IgD-negative memory B cell (primary cell): ENCODE results near the gene PLEKHA4. TPM values are rescaled to one million over a fixed set of nuclear protein-coding genes. Genes with fewer than 3 reads are reported as not detected.
"Not testable (repeated sequence)": the region's sequence is repeated elsewhere in the genome, so short reads cannot be mapped to it uniquely, and the experiment has no call there.

Source experiments
- H3K27ac Mint-ChIP-seq, 3 donors: one replicate each; pipeline ENCODE4 v1.8.0; 2020 to 2022; ENCODE audit warnings: mild to moderate bottlenecking in 3 of 3, mixed read lengths in 3 of 3, moderate library complexity in 1 of 3
- H3K27me3 Mint-ChIP-seq: one replicate; pipeline ENCODE4 v1.8.0; 2021; ENCODE audit warnings: mixed read lengths
- H3K36me3 Mint-ChIP-seq: one replicate; pipeline ENCODE4 v1.8.0; 2020; ENCODE audit warnings: mild to moderate bottlenecking, mixed read lengths
- H3K4me1 Mint-ChIP-seq, 3 donors: one replicate each; pipeline ENCODE4 v1.8.0; 2020 to 2022; ENCODE audit warnings: mixed read lengths in 3 of 3, mild to moderate bottlenecking in 1 of 3
- H3K4me3 Mint-ChIP-seq, 4 donors: one replicate each; pipeline ENCODE4 v1.8.0; 2020 to 2022; ENCODE audit warnings: mild to moderate bottlenecking in 4 of 4, mixed read lengths in 4 of 4, moderate library complexity in 3 of 4
- H3K9me3 Mint-ChIP-seq, 3 donors: one replicate each; pipeline ENCODE4 v1.8.0; 2020 to 2021; ENCODE audit warnings: mixed read lengths in 3 of 3, mild to moderate bottlenecking in 1 of 3
- polyA plus RNA-seq: library from polyadenylated mRNA; unstranded; fragments of 300-500 nt; fragmentation: Illumina TruSeq; gene quantifications from one replicate; pipeline ENCODE4 v1.2.3, GENCODE V29; 2021

PLEKHA4 gene
- polyA plus RNA-seq, 1 donor from 2014 or later = 3.2 TPM

- H3K4me1 Mint-ChIP-seq = peaks cover 12 to 21% (median 16%) of the 10 kb centered on the region in 3 donors
Measured at GRCh38 chr19:48899781-48900476, 31.5 kb upstream of the PLEKHA4 start, which contains the start of gene NUCB1. NUCB1 (plus strand) TSS chr19:48900312; CDS start chr19:48900797, 485 bp downstream.

GRCh38 chr19:48899386-48899749, 31.0 kb upstream of the PLEKHA4 start:
- not testable (repeated sequence) for H3K36me3 Mint-ChIP-seq, H3K9me3 Mint-ChIP-seq, H3K27ac Mint-ChIP-seq
- peak overlapping the region; percentile 54 to 99 (median 92) for H3K4me3 Mint-ChIP-seq
- peaks cover 17% of the 10 kb centered on the region for H3K27me3 Mint-ChIP-seq
- peaks cover 16 to 21% (median 17%) of the 10 kb centered on the region in 3 donors for H3K4me1 Mint-ChIP-seq

More at GRCh38 chr19:48899781-48900476, 31.5 kb upstream of the PLEKHA4 start, which contains the start of gene NUCB1:
- H3K36me3 Mint-ChIP-seq = peaks cover 5% of the 10 kb centered on the region
- H3K9me3 Mint-ChIP-seq = no peaks in the 10 kb centered on the region
- H3K27ac Mint-ChIP-seq = peak within 1 kb of the TSS; percentile 64 to 96 (median 92)
- peaks cover 13% of the 10 kb centered on the region for H3K27me3 Mint-ChIP-seq
- peak within 1 kb of the TSS; percentile 94 to 100 (median 99) for H3K4me3 Mint-ChIP-seq

DNA sequence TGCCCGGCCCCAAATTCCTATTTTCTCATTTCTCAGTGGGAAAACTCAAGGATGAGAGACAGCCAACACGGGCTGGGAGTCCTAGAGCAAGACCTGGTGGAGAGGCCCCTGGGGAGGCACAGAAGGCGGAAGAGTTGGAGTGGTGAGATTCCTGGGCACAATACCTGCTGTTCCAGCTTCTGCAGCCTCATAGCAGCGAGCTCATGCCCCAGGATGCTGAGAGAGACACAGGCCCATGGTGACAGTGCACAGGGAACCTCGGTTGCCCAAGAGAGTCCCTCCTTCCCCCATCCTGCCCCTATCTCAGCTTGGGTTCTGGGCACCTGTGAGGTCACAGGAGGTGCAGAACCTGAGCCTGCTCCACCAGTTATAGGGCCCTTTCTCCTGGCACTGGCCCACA, 28.8 kb upstream of the PLEKHA4 start:
- Mint-ChIP-seq H3K4me3 (peak overlapping the region in 3 of 4 donors; percentile 51 to 60 (median 58)), H3K36me3 (peaks cover 5% of the 10 kb centered on the region), H3K27ac (peak overlapping the region in 1 of 3 donors; percentile 19), H3K4me1 (peaks cover 14 to 21% (median 17%) of the 10 kb centered on the region in 3 donors), H3K27me3 (peaks cover 18% of the 10 kb centered on the region), H3K9me3 (no peaks in the 10 kb centered on the region)

DNA sequence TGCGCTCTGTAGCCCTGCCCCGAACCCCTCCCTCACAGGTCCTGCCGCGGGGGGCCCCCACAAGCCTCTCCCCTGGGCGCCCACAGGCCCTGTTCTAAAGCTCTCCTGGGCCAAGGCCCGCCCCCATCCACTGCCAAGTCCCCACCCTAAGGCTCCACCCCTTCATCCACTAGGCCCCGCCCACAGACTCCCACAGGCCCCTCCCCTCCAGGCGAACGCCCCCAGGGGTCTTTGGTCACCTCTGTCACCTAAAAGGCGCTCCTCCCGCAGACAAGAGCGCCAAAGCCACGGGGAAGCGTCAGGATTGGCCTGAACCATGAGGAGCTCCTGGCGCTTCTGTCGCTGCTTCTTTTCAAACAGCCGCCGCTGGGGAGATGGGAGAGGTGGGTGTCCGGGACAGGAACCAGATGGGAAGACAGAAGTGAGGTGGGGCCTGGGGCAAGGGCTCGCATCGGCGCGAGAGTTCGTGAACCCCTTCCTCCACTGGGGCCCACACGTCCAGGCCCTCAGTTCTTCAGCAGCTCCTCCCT, 27.8 kb upstream of the PLEKHA4 start:
- Mint-ChIP-seq H3K36me3 (peaks cover 2% of the 10 kb centered on the region), H3K9me3 (no peaks in the 10 kb centered on the region), H3K4me1 (peaks cover 20 to 26% (median 23%) of the 10 kb centered on the region in 3 donors), H3K27me3 (peaks cover 18% of the 10 kb centered on the region), H3K27ac (no peak overlapping the region), H3K4me3 (peak overlapping the region in 3 of 4 donors; percentile 46 to 88 (median 58))

GRCh38 chr19:48895226-48895625, 26.8 kb upstream of the PLEKHA4 start:
- no peak overlapping the region for H3K27ac Mint-ChIP-seq
- no peaks in the 10 kb centered on the region for H3K9me3 Mint-ChIP-seq
- H3K4me1 Mint-ChIP-seq = peaks cover 19 to 20% (median 20%) of the 10 kb centered on the region in 3 donors
- no peaks in the 10 kb centered on the region for H3K36me3 Mint-ChIP-seq
- no peak overlapping the region for H3K4me3 Mint-ChIP-seq
- H3K27me3 Mint-ChIP-seq = peaks cover 18% of the 10 kb centered on the region

GRCh38 chr19:48890551-48890950, 22.1 kb upstream of the PLEKHA4 start:
- H3K4me1 Mint-ChIP-seq = peaks cover 15 to 20% (median 19%) of the 10 kb centered on the region in 3 donors
- H3K9me3 Mint-ChIP-seq = no peaks in the 10 kb centered on the region
- no peak overlapping the region for H3K27ac Mint-ChIP-seq
- H3K4me3 Mint-ChIP-seq = peak overlapping the region in 1 of 4 donors; percentile 88
- peaks cover 9% of the 10 kb centered on the region for H3K27me3 Mint-ChIP-seq
- no peaks in the 10 kb centered on the region for H3K36me3 Mint-ChIP-seq

DNA sequence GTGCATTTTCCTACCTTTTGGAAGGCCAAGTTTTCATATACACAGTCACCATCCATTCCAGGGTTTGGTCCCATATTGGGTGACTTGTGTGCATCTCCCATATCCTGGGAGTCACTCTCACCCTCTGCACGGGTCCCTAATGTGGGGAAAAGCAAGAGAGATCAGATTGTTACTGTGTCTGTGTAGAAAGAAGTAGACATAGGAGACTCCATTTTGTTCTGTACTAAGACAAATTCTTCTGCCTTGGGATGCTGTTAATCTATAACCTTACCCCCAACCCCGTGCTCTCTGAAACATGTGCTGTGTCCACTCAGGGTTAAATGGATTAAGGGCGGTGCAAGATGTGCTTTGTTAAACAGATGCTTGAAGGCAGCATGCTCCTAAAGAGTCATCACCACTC, 21.1 kb upstream of the PLEKHA4 start:
- H3K4me3 Mint-ChIP-seq = peak overlapping the region in 1 of 4 donors; percentile 4
- not testable (repeated sequence) for H3K27me3 Mint-ChIP-seq, H3K36me3 Mint-ChIP-seq, H3K9me3 Mint-ChIP-seq, H3K27ac Mint-ChIP-seq
- peaks cover 10 to 22% (median 19%) of the 10 kb centered on the region in 3 donors for H3K4me1 Mint-ChIP-seq

GRCh38 chr19:48887861-48888612, 19.6 kb upstream of the PLEKHA4 start:
- Mint-ChIP-seq H3K4me3 (no peak overlapping the region), H3K9me3 (no peaks in the 10 kb centered on the region), H3K27ac (peak overlapping the region in 1 of 3 donors; percentile 73), H3K36me3 (peaks cover 2% of the 10 kb centered on the region), H3K27me3 (no peaks in the 10 kb centered on the region), H3K4me1 (peaks cover 14 to 24% (median 19%) of the 10 kb centered on the region in 3 donors)

DNA sequence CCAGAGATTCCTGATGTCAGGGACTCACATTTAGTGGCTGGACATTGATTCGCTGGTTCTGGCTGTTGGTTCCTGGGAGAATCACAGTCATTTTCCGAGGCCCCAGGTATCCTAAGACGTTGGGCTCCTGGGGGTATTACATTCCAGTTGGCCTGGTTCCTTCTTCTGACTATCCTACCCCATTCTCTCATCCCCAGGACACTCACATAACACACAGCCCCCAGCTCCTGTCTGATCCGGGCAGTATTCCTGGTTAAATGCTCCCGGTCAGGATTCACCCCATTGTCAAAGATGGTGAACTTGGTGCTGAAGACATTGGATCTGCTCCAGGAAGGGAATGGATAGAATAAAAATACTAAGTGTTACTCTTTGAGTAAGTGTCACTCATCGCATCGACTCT, 15.3 kb upstream of the PLEKHA4 start:
- peak overlapping the region in 1 of 4 donors; percentile 32 for H3K4me3 Mint-ChIP-seq
- peak overlapping the region in 2 of 3 donors; percentile 24 to 79 for H3K27ac Mint-ChIP-seq
- H3K36me3 Mint-ChIP-seq = peaks cover 4% of the 10 kb centered on the region
- peaks cover 8 to 19% (median 14%) of the 10 kb centered on the region in 3 donors for H3K4me1 Mint-ChIP-seq
- no peaks in the 10 kb centered on the region for H3K27me3 Mint-ChIP-seq
- H3K9me3 Mint-ChIP-seq = no peaks in the 10 kb centered on the region

GRCh38 chr19:48881741-48882657, 13.6 kb upstream of the PLEKHA4 start:
- H3K36me3 Mint-ChIP-seq = peaks cover 7% of the 10 kb centered on the region
- H3K4me3 Mint-ChIP-seq = peak overlapping the region in 1 of 4 donors; percentile 74
- no peaks in the 10 kb centered on the region for H3K27me3 Mint-ChIP-seq
- H3K4me1 Mint-ChIP-seq = peaks cover 14 to 29% (median 25%) of the 10 kb centered on the region in 3 donors
- H3K9me3 Mint-ChIP-seq = no peaks in the 10 kb centered on the region
- peak overlapping the region in 2 of 3 donors; percentile 46 to 96 for H3K27ac Mint-ChIP-seq

DNA sequence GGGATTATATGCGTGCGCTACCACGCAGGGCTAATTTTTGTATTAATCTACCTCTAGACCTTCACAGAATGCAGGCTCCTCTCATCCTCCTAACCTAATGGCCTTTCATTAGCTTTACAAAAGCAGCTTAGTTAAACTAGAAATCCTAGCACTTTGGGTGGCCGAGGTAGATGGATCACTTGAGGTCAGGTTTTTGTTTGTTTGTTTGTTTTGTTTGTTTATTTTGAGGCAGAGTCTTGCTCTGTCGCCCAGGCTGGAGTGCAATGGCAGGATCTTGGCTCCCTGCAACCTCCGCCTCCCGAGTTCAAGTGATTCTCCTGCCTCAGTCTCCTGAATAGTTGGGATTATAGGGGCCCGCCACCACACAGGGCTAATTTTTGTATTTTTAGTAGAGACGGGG, 11.3 kb upstream of the PLEKHA4 start:
- Mint-ChIP-seq H3K27ac (peak overlapping the region; percentile 67 to 96 (median 83)), H3K36me3 (peaks cover 12% of the 10 kb centered on the region), H3K4me3 (peak overlapping the region in 1 of 4 donors; percentile 68), H3K4me1 (peaks cover 21 to 38% (median 28%) of the 10 kb centered on the region in 3 donors)
- H3K27me3 Mint-ChIP-seq, H3K9me3 Mint-ChIP-seq: not testable (repeated sequence)

- Mint-ChIP-seq H3K27me3 (no peaks in the 10 kb centered on the region), H3K9me3 (no peaks in the 10 kb centered on the region), H3K4me3 (peak overlapping the region in 1 of 4 donors; percentile 68), H3K27ac (peak overlapping the region in 1 of 3 donors; percentile 96), H3K4me1 (peaks cover 27 to 42% (median 29%) of the 10 kb centered on the region in 3 donors), H3K36me3 (peaks cover 17% of the 10 kb centered on the region)
Measured at GRCh38 chr19:48879025-48879637, 10.7 kb upstream of the PLEKHA4 start.

DNA sequence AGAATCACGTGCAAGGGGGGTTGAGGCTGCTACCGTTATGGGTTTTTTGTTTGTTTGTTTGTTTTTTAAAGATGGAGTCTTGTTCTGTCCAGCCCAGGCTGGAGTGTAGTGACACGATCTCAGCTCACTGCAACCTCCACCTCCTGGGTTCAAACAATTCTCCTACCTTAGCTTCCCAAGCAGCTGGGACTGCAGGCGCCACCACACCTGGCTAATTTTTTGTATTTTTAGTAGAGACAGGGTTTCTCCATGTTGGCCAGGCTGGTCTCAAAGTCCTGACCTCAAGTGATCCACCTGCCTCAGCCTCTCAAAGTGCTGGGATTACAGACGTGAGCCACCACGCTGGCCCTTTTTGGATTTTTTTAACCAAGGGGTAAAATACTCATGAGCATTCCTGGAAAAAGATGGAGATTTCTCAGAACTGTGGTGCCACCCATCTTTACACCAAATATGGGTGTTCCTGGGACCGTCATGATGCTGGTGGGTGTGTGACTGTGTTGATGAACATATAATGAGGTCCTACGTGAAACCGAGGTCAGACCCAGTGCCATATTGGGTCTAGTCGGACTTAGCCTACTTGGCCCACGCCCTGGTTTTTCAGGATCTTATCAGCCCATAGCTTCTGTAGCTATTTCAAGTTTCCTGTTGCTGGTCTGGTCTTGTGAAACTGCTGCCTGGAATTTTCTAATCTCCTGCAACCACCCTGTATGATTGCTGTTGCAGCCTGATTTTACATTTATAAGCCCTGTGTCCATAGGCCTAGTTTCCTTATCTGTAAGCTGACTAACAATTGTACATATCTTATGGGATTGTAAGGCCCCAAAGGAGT, 10.0 kb upstream of the PLEKHA4 start:
- H3K27me3 Mint-ChIP-seq = no peaks in the 10 kb centered on the region
- peaks cover 18% of the 10 kb centered on the region for H3K36me3 Mint-ChIP-seq
- peak overlapping the region; percentile 39 to 96 (median 89) for H3K27ac Mint-ChIP-seq
- H3K4me3 Mint-ChIP-seq = peak overlapping the region in 2 of 4 donors; percentile 51 to 68
- peaks cover 34 to 48% (median 36%) of the 10 kb centered on the region in 3 donors for H3K4me1 Mint-ChIP-seq
- no peaks in the 10 kb centered on the region for H3K9me3 Mint-ChIP-seq
